KOPT-K1 (cell line): ENCODE data around the gene PRKCB.
A peak's percentile ranks its signal among the peaks of the same experiment; 100 is the strongest.

Experiments used
- H3K27ac ChIP-seq: fragments of 200-600 bp; sonication (generic); 2 replicates; pipeline ENCODE4 v1.5.1; 2016; ENCODE audit warnings: antibody characterized with exemption, mild to moderate bottlenecking, low read depth, low read length; ENCODE audit not compliant: poor library complexity, severe bottlenecking
- H3K36me3 ChIP-seq: fragments of 200-600 bp; sonication (generic); 2 replicates; pipeline ENCODE4 v1.5.1; 2017; ENCODE audit warnings: antibody characterized with exemption, mild to moderate bottlenecking, low read length, moderate library complexity; ENCODE audit not compliant: insufficient read depth
- H3K9me3 ChIP-seq: fragments of 200-600 bp; sonication (generic); 2 replicates; pipeline ENCODE4 v1.5.1; 2017; ENCODE audit warnings: antibody characterized with exemption, low read length, mild to moderate bottlenecking; ENCODE audit not compliant: insufficient read depth, poor library complexity, severe bottlenecking

The PRKCB gene

DNA sequence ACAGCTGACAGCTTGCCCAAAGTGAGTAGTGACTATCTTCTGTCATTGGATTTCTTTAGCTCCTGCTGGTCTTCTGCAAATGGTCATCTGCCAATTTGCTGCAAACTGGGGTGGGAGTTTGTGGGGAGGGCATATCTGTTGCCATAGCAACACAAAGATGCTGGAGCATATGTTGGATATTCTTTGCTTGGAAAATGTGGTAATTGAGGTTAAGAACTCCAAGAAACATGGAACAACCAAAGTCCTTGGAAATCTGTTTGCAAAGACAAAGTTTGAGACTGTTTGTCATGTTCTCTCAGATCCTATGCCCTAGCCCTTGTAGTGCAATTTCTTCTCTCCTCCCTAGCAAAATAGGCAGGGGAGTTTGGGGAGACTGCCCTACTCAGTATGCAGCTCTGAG lies 155.3 kb downstream of the PRKCB start:
- no peak overlapping the region for H3K27ac ChIP-seq
- peaks cover 15% of the 10 kb centered on the region; the same call in 1 of the 2 replicates for H3K36me3 ChIP-seq

GRCh38 chr16:23994615-23995014 lies 158.8 kb downstream of the PRKCB start:
- Histone ChIP-seq H3K36me3 (peaks cover 20% of the 10 kb centered on the region; the same call in 1 of the 2 replicates), H3K9me3 (no peaks in the 10 kb centered on the region), H3K27ac (no peak overlapping the region)

More for the DNA sequence above, 155.3 kb downstream of the PRKCB start:
- no peaks in the 10 kb centered on the region for H3K9me3 ChIP-seq

DNA sequence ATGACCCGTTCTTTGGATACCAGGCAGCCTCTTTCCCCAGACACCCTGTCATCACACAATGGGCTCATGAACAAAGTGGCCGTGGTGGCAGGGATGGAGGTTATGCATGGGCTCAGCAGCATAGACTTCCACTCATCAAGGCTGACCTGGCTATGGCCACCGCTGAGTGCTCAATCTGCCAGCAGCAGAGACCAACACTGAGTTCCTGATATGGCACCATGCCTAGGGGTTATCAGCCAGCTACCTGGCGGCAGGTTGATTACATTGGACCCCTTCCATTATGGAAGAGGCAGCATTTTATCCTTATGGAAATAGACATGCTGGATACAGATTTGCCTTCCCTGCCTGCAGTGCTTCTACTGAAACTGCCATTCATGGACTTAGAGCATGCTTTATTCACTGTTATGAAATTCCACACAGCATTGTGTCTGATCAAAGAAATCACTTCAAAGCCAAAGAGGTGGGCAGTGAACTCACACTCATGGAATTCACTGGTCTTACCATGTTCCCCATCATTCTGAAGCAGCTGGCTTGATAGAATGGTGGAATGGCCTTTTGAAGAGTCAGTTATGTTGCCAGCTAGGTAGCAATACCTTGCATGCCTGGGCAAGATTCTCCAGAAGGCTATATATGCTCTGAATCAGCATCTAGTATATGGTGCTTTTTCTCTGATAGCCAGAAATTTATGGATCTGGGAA lies 160.6 kb downstream of the PRKCB start:
- H3K36me3 ChIP-seq: peaks cover 7% of the 10 kb centered on the region; the same call in 1 of the 2 replicates
- H3K27ac ChIP-seq: no peak overlapping the region
- H3K9me3 ChIP-seq: no peaks in the 10 kb centered on the region

GRCh38 chr16:23998771-23999170 lies 163.0 kb downstream of the PRKCB start:
- peaks cover 6% of the 10 kb centered on the region; the same call in 1 of the 2 replicates for H3K36me3 ChIP-seq
- H3K27ac ChIP-seq: no peak overlapping the region
- H3K9me3 ChIP-seq: no peaks in the 10 kb centered on the region

- Histone ChIP-seq H3K9me3 (no peaks in the 10 kb centered on the region), H3K27ac (no peak overlapping the region), H3K36me3 (peaks cover 6% of the 10 kb centered on the region; the same call in 1 of the 2 replicates)
Observed at GRCh38 chr16:23999663-24000062, 163.9 kb downstream of the PRKCB start.

GRCh38 chr16:24001710-24002109 lies 165.9 kb downstream of the PRKCB start:
- Histone ChIP-seq H3K9me3 (no peaks in the 10 kb centered on the region), H3K36me3 (peaks cover 6% of the 10 kb centered on the region; the same call in 1 of the 2 replicates), H3K27ac (no peak overlapping the region)

GRCh38 chr16:24002619-24003018 lies 166.8 kb downstream of the PRKCB start:
- Histone ChIP-seq H3K9me3 (no peaks in the 10 kb centered on the region), H3K27ac (no peak overlapping the region), H3K36me3 (peaks cover 6% of the 10 kb centered on the region; the same call in 1 of the 2 replicates)

- H3K27ac ChIP-seq: peak overlapping the region; percentile 12
Observed at GRCh38 chr16:24005577-24005976, 169.8 kb downstream of the PRKCB start.

GRCh38 chr16:24007391-24007790 lies 171.6 kb downstream of the PRKCB start:
- H3K27ac ChIP-seq: no peak overlapping the region
- no peaks in the 10 kb centered on the region for H3K9me3 ChIP-seq
- 0 out of 2 replicates have a peak, but pooled peaks cover 7% of the 10 kb centered on the region for H3K36me3 ChIP-seq

More at GRCh38 chr16:24005577-24005976, 169.8 kb downstream of the PRKCB start:
- Histone ChIP-seq H3K36me3 (0 out of 2 replicates have a peak, but pooled peaks cover 7% of the 10 kb centered on the region), H3K9me3 (no peaks in the 10 kb centered on the region)

- H3K9me3 ChIP-seq: no peaks in the 10 kb centered on the region
- H3K36me3 ChIP-seq: 0 out of 2 replicates have a peak, but pooled peaks cover 7% of the 10 kb centered on the region
- H3K27ac ChIP-seq: no peak overlapping the region
Observed at GRCh38 chr16:24007934-24008333, 172.2 kb downstream of the PRKCB start.

- Histone ChIP-seq H3K36me3 (0 out of 2 replicates have a peak, but pooled peaks cover 7% of the 10 kb centered on the region), H3K27ac (no peak overlapping the region), H3K9me3 (no peaks in the 10 kb centered on the region)
Observed at GRCh38 chr16:24009098-24009497, 173.3 kb downstream of the PRKCB start.

- Histone ChIP-seq H3K36me3 (0 out of 2 replicates have a peak, but pooled peaks cover 7% of the 10 kb centered on the region), H3K27ac (no peak overlapping the region)
Observed at GRCh38 chr16:24009955-24010354, 174.2 kb downstream of the PRKCB start.

GRCh38 chr16:24010440-24011089 lies 174.8 kb downstream of the PRKCB start:
- Histone ChIP-seq H3K36me3 (0 out of 2 replicates have a peak, but pooled peaks cover 7% of the 10 kb centered on the region), H3K9me3 (no peaks in the 10 kb centered on the region), H3K27ac (no peak overlapping the region)

More at GRCh38 chr16:24009955-24010354, 174.2 kb downstream of the PRKCB start:
- H3K9me3 ChIP-seq: no peaks in the 10 kb centered on the region

DNA sequence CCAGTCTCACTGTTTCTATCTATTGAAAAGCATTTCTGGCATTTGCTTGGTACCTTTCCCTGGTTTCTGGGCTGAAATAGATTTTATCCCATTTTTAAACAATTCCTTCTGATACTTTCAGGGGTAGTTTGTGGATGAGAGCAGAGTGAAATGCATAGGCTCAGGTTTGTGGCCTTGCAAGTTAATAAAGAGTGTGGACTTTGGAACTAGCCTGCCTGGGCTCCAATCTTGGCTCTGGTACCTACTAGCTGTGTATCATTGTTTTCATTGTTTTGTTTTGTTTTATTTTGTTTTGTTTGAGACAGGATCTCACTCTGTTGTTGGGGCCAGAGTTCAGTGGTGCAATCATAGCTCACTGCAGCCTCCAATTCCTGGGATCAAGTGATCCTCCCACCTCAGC lies 175.5 kb downstream of the PRKCB start:
- 0 out of 2 replicates have a peak, but pooled peaks cover 7% of the 10 kb centered on the region for H3K36me3 ChIP-seq
- no peaks in the 10 kb centered on the region for H3K9me3 ChIP-seq
- H3K27ac ChIP-seq: no peak overlapping the region

- Histone ChIP-seq H3K27ac (peak overlapping the region; percentile 42), H3K9me3 (no peaks in the 10 kb centered on the region)
Observed at GRCh38 chr16:24013054-24013636, 177.4 kb downstream of the PRKCB start.

More at GRCh38 chr16:24013054-24013636, 177.4 kb downstream of the PRKCB start:
- H3K36me3 ChIP-seq: 0 out of 2 replicates have a peak, but pooled peaks cover 2% of the 10 kb centered on the region
